SU-DHL-6 (cell line): ENCODE data around the gene SYNDIG1.

Source experiments
- EZH2phosphoT487 ChIP-seq: fragments of 200-600 bp; sonication (generic), shearing (Covaris generic); conservative IDR thresholded peaks from 2 replicates; pipeline ENCODE4 v1.6.1; 2018; ENCODE audit warnings: mild to moderate bottlenecking, antibody characterized with exemption, low read length, moderate library complexity, mixed read lengths
- TF ChIP-seq, protein P1 (sequence below): fragments of 200-600 bp; sonication (generic); IDR thresholded peaks from one replicate; pipeline ENCODE4 v1.5.1; 2017; ENCODE audit warnings: antibody characterized with exemption, mild to moderate bottlenecking, low read length, moderate library complexity; ENCODE audit not compliant: insufficient read depth, poor library complexity, severe bottlenecking

- TF ChIP-seq, protein P1, sequence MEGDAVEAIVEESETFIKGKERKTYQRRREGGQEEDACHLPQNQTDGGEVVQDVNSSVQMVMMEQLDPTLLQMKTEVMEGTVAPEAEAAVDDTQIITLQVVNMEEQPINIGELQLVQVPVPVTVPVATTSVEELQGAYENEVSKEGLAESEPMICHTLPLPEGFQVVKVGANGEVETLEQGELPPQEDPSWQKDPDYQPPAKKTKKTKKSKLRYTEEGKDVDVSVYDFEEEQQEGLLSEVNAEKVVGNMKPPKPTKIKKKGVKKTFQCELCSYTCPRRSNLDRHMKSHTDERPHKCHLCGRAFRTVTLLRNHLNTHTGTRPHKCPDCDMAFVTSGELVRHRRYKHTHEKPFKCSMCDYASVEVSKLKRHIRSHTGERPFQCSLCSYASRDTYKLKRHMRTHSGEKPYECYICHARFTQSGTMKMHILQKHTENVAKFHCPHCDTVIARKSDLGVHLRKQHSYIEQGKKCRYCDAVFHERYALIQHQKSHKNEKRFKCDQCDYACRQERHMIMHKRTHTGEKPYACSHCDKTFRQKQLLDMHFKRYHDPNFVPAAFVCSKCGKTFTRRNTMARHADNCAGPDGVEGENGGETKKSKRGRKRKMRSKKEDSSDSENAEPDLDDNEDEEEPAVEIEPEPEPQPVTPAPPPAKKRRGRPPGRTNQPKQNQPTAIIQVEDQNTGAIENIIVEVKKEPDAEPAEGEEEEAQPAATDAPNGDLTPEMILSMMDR, result no peak
- TF ChIP-seq EZH2phosphoT487, result no peak
These were observed 112.2 kb downstream of the SYNDIG1 start for GRCh38 chr20:24581443-24582170.
